K562 (cell line): ENCODE results near the gene ITGA2B. TPM values are rescaled to one million over a fixed set of nuclear protein-coding genes. Genes with fewer than 3 reads are reported as not detected.
A peak's percentile ranks its signal among the peaks of the same experiment; 100 is the strongest.

Experiments
- CTBP1 ChIP-seq: fragments of 450-650 bp; IDR thresholded peaks from 2 replicates; pipeline ENCODE4 v1.6.1; 2016; ENCODE audit warnings: borderline replicate concordance
- CTCFL ChIP-seq: IDR thresholded peaks from 2 replicates; pipeline ENCODE4 v1.6.1; 2011; ENCODE audit warnings: borderline replicate concordance, low read depth, mild to moderate bottlenecking, moderate library complexity, low read length; ENCODE audit not compliant: insufficient read depth, poor library complexity, severe bottlenecking
- ETS1 ChIP-seq: conservative IDR thresholded peaks from 2 replicates; pipeline ENCODE4 v1.6.1; 2011; ENCODE audit warnings: low read depth, mild to moderate bottlenecking, low read length; ENCODE audit not compliant: control insufficient read depth
- HDAC6 ChIP-seq: IDR thresholded peaks from 2 replicates; pipeline ENCODE4 v1.6.1; 2012; ENCODE audit warnings: low read depth, mild to moderate bottlenecking, control low read depth, inconsistent platforms, low read length, moderate library complexity
- L3MBTL2 ChIP-seq: fragments of 450-650 bp; IDR thresholded peaks from 2 replicates; pipeline ENCODE4 v1.6.1; 2016; ENCODE audit warnings: mild to moderate bottlenecking, moderate library complexity
- PCBP1 ChIP-seq: fragments of 200-400 bp; formaldehyde crosslinking; IDR thresholded peaks from 2 replicates; pipeline ENCODE4 v1.6.1; 2018; ENCODE audit warnings: mild to moderate bottlenecking, low read depth, low read length; ENCODE audit not compliant: poor library complexity, severe bottlenecking
- PHF20 ChIP-seq: fragments of 450-650 bp; IDR thresholded peaks from 2 replicates; pipeline ENCODE4 v1.6.1; 2018; ENCODE audit not compliant: partially characterized antibody
- PRMT5 ChIP-seq: sonication (generic); formaldehyde crosslinking; IDR thresholded peaks from 2 replicates; pipeline ENCODE4 v1.5.0; 2020; ENCODE audit warnings: missing genetic modification reagents
- PTRF ChIP-seq: fragments of 450-650 bp; IDR thresholded peaks from 2 replicates; pipeline ENCODE4 v1.6.1; 2016; ENCODE audit warnings: mild to moderate bottlenecking, missing genetic modification characterization, missing compliant biosample characterization
- SMARCC2 ChIP-seq: fragments of 450-650 bp; IDR thresholded peaks from 2 replicates; pipeline ENCODE4 v1.6.1; 2017; ENCODE audit warnings: antibody characterized with exemption, moderate library complexity, mild to moderate bottlenecking, low read depth
- STAT5B ChIP-seq: fragments of 250-450 bp; sonication (Bioruptor Pico); IDR thresholded peaks from 2 replicates; pipeline ENCODE4 v1.8.0; 2021; ENCODE audit warnings: mild to moderate bottlenecking, inconsistent platforms
- TRIM24 ChIP-seq, 2 experiments: fragments of 450-650 bp; IDR thresholded peaks; 2 replicates each; pipeline ENCODE4 v1.6.1; 2016
- ZFP1 ChIP-seq: fragments of 450-650 bp; formaldehyde crosslinking; IDR thresholded peaks from 2 replicates; pipeline ENCODE4 v1.4.0; 2020; ENCODE audit warnings: mild to moderate bottlenecking, mixed read lengths
- ZNF318 ChIP-seq, 2 experiments: fragments of 450-650 bp; IDR thresholded peaks; 2 replicates each; pipeline ENCODE4 v1.6.1; 2016; ENCODE audit warnings: mild to moderate bottlenecking in 2 of 2, borderline replicate concordance in 1 of 2, low read depth in 1 of 2, moderate library complexity in 1 of 2
- ZNF395 ChIP-seq: fragments of 200-800 bp; sonication (Bioruptor generic); IDR thresholded peaks from 2 replicates; pipeline ENCODE4 v1.6.1; 2017; ENCODE audit warnings: missing genetic modification characterization, missing compliant biosample characterization
- polyA plus RNA-seq, 8 experiments: library from polyadenylated mRNA; depleted of rRNA in 4 of 8; stranded (reverse) in 5 of 8; unstranded in 3 of 8; fragments of >200 nt; fragmentation: Nextera tagmentation in 2 of 8; fragmentation: Illumina TruSeq in 1 of 8; extraction: Ambion mirVana in 2 of 8; extraction: Trizol in 1 of 8; gene quantifications; 2 replicates each; pipeline versions ENCODE4 v1.2.1 to v1.2.3, GENCODE V29; 2011 to 2014; ENCODE audit warnings: inconsistent platforms in 1 of 8, missing spikeins in 1 of 8
- total RNA-seq, 7 experiments: library from RNA; depleted of rRNA in 6 of 7; stranded (reverse); fragments of >200 nt in 6 of 7; fragmentation: Illumina TruSeq in 2 of 7; extraction: Trizol in 2 of 7; gene quantifications; 2 replicates each; pipeline versions ENCODE4 v1.2.1 to v1.2.3, GENCODE V29; 2011 to 2021; ENCODE audit warnings: low replicate concordance in 1 of 7

ITGA2B gene
- total and polyA plus RNA-seq, 9 of the 15 experiments (the other 6 are each of a cell fraction or from before 2014, with no cell fraction given): 1.1 to 26.4 (median 5.6) TPM

DNA sequence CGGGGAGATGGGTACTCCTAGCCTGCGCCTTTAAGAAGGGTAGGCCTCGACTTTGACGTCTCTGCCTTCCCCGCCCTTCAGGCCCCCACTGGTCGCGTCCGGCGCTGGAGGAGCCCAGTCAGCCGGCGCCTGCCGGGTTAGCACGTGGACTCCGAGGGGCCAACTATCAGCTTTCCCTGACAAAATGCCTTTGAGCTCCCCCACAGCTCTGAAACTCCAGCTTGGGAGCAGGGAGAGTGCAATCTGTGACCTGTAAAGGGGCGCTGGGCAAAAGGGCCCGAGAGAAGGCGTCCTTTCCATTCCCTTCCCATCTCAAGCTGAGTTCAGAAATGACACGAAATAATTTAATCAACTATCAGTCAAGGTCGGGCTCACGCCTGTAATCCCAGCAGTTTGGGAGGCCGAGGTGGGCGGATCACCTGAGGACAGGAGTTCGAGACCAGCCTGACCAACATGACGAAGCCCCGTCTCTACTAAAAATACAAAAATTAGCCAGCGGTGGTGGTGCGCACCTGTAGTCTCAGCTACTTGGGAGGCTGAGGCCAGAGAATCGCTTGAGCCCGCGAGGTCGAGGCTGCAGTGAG lies 62.5 kb downstream of the ITGA2B start (continued):
- TF ChIP-seq CTCFL (no peak), PRMT5 (no peak), PHF20 (peak; percentile 79), ETS1 (0 out of 2 replicates have a peak, but pooled peaks have one; percentile 35), ZFP1 (CRISPR knock-in tag) (no peak), ZNF395 (CRISPR knock-in tag) (peak; percentile 66; the same call in 1 of the 2 replicates), ZNF318 (IDR thresholded peaks at IDR 0.05; ENCODE audit: borderline replicate concordance in 1 of 2, low read depth in 1 of 2) (no peak), PCBP1 (no peak), HDAC6 (no peak), TRIM24 (IDR thresholded peaks at IDR 0.05) (no peak), L3MBTL2 (peak; percentile 90), STAT5B (no peak), CTBP1 (peak; percentile 58; the same call in 1 of the 2 replicates), PTRF (no peak), SMARCC2 (no peak)
